BLaER1 (cell line): ENCODE data around the gene PUS10.
"Not testable (repeated sequence)": the region's sequence is repeated elsewhere in the genome, so short reads cannot be mapped to it uniquely, and the experiment has no call there.

Experiments used
- H3K27ac ChIP-seq: shearing (Covaris generic); formaldehyde crosslinking; 2 replicates; pipeline ENCODE4 v1.8.1; 2022
- H3K27me3 ChIP-seq: shearing (Covaris generic); formaldehyde crosslinking; 2 replicates; pipeline ENCODE4 v1.8.1; 2022
- H3K36me3 ChIP-seq: shearing (Covaris generic); formaldehyde crosslinking; 2 replicates; pipeline ENCODE4 v1.8.1; 2022
- H3K4me1 ChIP-seq: shearing (Covaris generic); formaldehyde crosslinking; 2 replicates; pipeline ENCODE4 v1.8.1; 2022
- H3K4me2 ChIP-seq: shearing (Covaris generic); formaldehyde crosslinking; 2 replicates; pipeline ENCODE4 v1.8.1; 2022
- H3K4me3 ChIP-seq: shearing (Covaris generic); formaldehyde crosslinking; 2 replicates; pipeline ENCODE4 v1.8.1; 2022
- H3K9ac ChIP-seq: shearing (Covaris generic); formaldehyde crosslinking; 2 replicates; pipeline ENCODE4 v1.8.1; 2022
- H3K9me3 ChIP-seq: shearing (Covaris generic); formaldehyde crosslinking; 2 replicates; pipeline ENCODE4 v1.8.1; 2022
- H4K20me1 ChIP-seq: shearing (Covaris generic); formaldehyde crosslinking; 2 replicates; pipeline ENCODE4 v1.8.1; 2022
- Cebpa-rat ChIP-seq: shearing (Covaris generic); IDR thresholded peaks from 2 replicates; pipeline ENCODE4 v1.8.1; 2022

The PUS10 gene

GRCh38 chr2:61029533-61029932 lies 11.5 kb upstream of the PUS10 start:
- no peak for TF ChIP-seq Cebpa-rat
- H3K27me3 ChIP-seq = no peaks in the 10 kb centered on the region
- H3K4me2 ChIP-seq = no peak overlapping the region
- peaks cover 80% of the 10 kb centered on the region for H3K36me3 ChIP-seq
- H4K20me1 ChIP-seq = peaks cover 65% of the 10 kb centered on the region
- H3K27ac ChIP-seq = no peak overlapping the region
- H3K9me3 ChIP-seq = peaks cover 12% of the 10 kb centered on the region
- H3K9ac ChIP-seq = no peak overlapping the region
- no peak overlapping the region for H3K4me3 ChIP-seq
- no peaks in the 10 kb centered on the region for H3K4me1 ChIP-seq

- Histone ChIP-seq H3K9ac (no peak overlapping the region), H3K4me2 (no peak overlapping the region), H3K4me3 (no peak overlapping the region), H4K20me1 (peaks cover 94% of the 10 kb centered on the region), H3K9me3 (peaks cover 18% of the 10 kb centered on the region), H3K36me3 (peaks cover 65% of the 10 kb centered on the region), H3K27me3 (no peaks in the 10 kb centered on the region), H3K4me1 (peaks cover 14% of the 10 kb centered on the region), H3K27ac (no peak overlapping the region)
- 0 out of 2 replicates have a peak, but pooled peaks have one; percentile 38 for TF ChIP-seq Cebpa-rat
Measured at GRCh38 chr2:61023670-61024069, 5.6 kb upstream of the PUS10 start.

GRCh38 chr2:61021228-61021660 lies 3.2 kb upstream of the PUS10 start:
- Histone ChIP-seq H4K20me1 (peaks cover 79% of the 10 kb centered on the region), H3K4me3 (no peak overlapping the region), H3K27me3 (no peaks in the 10 kb centered on the region), H3K27ac (no peak overlapping the region), H3K4me1 (peaks cover 19% of the 10 kb centered on the region), H3K9ac (no peak overlapping the region), H3K9me3 (peaks cover 18% of the 10 kb centered on the region), H3K36me3 (peaks cover 48% of the 10 kb centered on the region), H3K4me2 (no peak overlapping the region)
- TF ChIP-seq Cebpa-rat = no peak

GRCh38 chr2:61018798-61019197 lies 743 bp upstream of the PUS10 start:
- H3K27me3 ChIP-seq = no peaks in the 10 kb centered on the region
- H3K4me3 ChIP-seq = peak overlapping the region; percentile 82
- peaks cover 31% of the 10 kb centered on the region for H3K4me1 ChIP-seq
- no peak for TF ChIP-seq Cebpa-rat
- H3K4me2 ChIP-seq = peak overlapping the region; percentile 89
- H3K9me3 ChIP-seq = peaks cover 18% of the 10 kb centered on the region
- H3K9ac ChIP-seq = peak overlapping the region; percentile 92
- peaks cover 30% of the 10 kb centered on the region for H3K36me3 ChIP-seq
- peak overlapping the region; percentile 94; the same call in 1 of the 2 replicates for H3K27ac ChIP-seq
- H4K20me1 ChIP-seq = peaks cover 56% of the 10 kb centered on the region

GRCh38 chr2:61018318-61018755 lies 282 bp upstream of the PUS10 start:
- Histone ChIP-seq H3K27ac (peak overlapping the region; percentile 94), H4K20me1 (peaks cover 52% of the 10 kb centered on the region)

GRCh38 chr2:61017003-61017555 lies 976 bp downstream of the PUS10 start:
- peak overlapping the region; percentile 82 for H3K4me3 ChIP-seq
- H3K9me3 ChIP-seq = peaks cover 14% of the 10 kb centered on the region
- TF ChIP-seq Cebpa-rat = no peak
- peak overlapping the region; percentile 94 for H3K27ac ChIP-seq
- peak overlapping the region; percentile 92 for H3K9ac ChIP-seq
- peaks cover 15% of the 10 kb centered on the region for H3K36me3 ChIP-seq
- no peaks in the 10 kb centered on the region for H3K27me3 ChIP-seq
- H4K20me1 ChIP-seq = peaks cover 39% of the 10 kb centered on the region
- peaks cover 31% of the 10 kb centered on the region for H3K4me1 ChIP-seq
- peak overlapping the region; percentile 89 for H3K4me2 ChIP-seq

More at GRCh38 chr2:61018318-61018755, 282 bp upstream of the PUS10 start:
- peak overlapping the region; percentile 92 for H3K9ac ChIP-seq
- no peaks in the 10 kb centered on the region for H3K27me3 ChIP-seq
- peak overlapping the region; percentile 82 for H3K4me3 ChIP-seq
- H3K4me1 ChIP-seq = peaks cover 31% of the 10 kb centered on the region
- TF ChIP-seq Cebpa-rat = no peak
- peaks cover 18% of the 10 kb centered on the region for H3K9me3 ChIP-seq
- H3K4me2 ChIP-seq = peak overlapping the region; percentile 89
- peaks cover 27% of the 10 kb centered on the region for H3K36me3 ChIP-seq

- Histone ChIP-seq H3K27ac (peak overlapping the region; percentile 94), H3K4me1 (peaks cover 31% of the 10 kb centered on the region), H4K20me1 (peaks cover 35% of the 10 kb centered on the region), H3K36me3 (peaks cover 10% of the 10 kb centered on the region), H3K9ac (peak overlapping the region; percentile 92), H3K9me3 (peaks cover 8% of the 10 kb centered on the region), H3K4me2 (peak overlapping the region; percentile 89), H3K4me3 (peak overlapping the region; percentile 82), H3K27me3 (no peaks in the 10 kb centered on the region)
- TF ChIP-seq Cebpa-rat = no peak
Measured at GRCh38 chr2:61016392-61017002, 1.6 kb downstream of the PUS10 start.

GRCh38 chr2:61015976-61016375 lies 2.1 kb downstream of the PUS10 start:
- Histone ChIP-seq H3K4me2 (peak overlapping the region; percentile 89), H4K20me1 (peaks cover 30% of the 10 kb centered on the region), H3K4me3 (peak overlapping the region; percentile 82), H3K9ac (no peak overlapping the region), H3K27ac (no peak overlapping the region), H3K27me3 (no peaks in the 10 kb centered on the region), H3K36me3 (peaks cover 4% of the 10 kb centered on the region), H3K4me1 (peaks cover 31% of the 10 kb centered on the region), H3K9me3 (peaks cover 3% of the 10 kb centered on the region; the same call in 1 of the 2 replicates)
- TF ChIP-seq Cebpa-rat = no peak

- H4K20me1 ChIP-seq = peaks cover 19% of the 10 kb centered on the region
- H3K27me3 ChIP-seq = no peaks in the 10 kb centered on the region
- 0 out of 2 replicates have a peak, but pooled peaks cover 5% of the 10 kb centered on the region for H3K36me3 ChIP-seq
- H3K9ac ChIP-seq = no peak overlapping the region
- TF ChIP-seq Cebpa-rat = no peak
- H3K9me3 ChIP-seq = no peaks in the 10 kb centered on the region
- H3K27ac ChIP-seq = no peak overlapping the region
- H3K4me2 ChIP-seq = no peak overlapping the region
- no peak overlapping the region for H3K4me3 ChIP-seq
- H3K4me1 ChIP-seq = peaks cover 28% of the 10 kb centered on the region
Measured at GRCh38 chr2:61014763-61015162, 3.3 kb downstream of the PUS10 start.

GRCh38 chr2:61013382-61013781 lies 4.7 kb downstream of the PUS10 start:
- H3K9me3 ChIP-seq = no peaks in the 10 kb centered on the region
- H3K4me1 ChIP-seq = peaks cover 16% of the 10 kb centered on the region
- 0 out of 2 replicates have a peak, but pooled peaks cover 6% of the 10 kb centered on the region for H4K20me1 ChIP-seq
- no peaks in the 10 kb centered on the region for H3K27me3 ChIP-seq
- H3K4me2 ChIP-seq = no peak overlapping the region
- H3K9ac ChIP-seq = no peak overlapping the region
- H3K27ac ChIP-seq = no peak overlapping the region
- peaks cover 8% of the 10 kb centered on the region; the same call in 1 of the 2 replicates for H3K36me3 ChIP-seq
- H3K4me3 ChIP-seq = no peak overlapping the region
- no peak for TF ChIP-seq Cebpa-rat

GRCh38 chr2:61012303-61012702 lies 5.8 kb downstream of the PUS10 start:
- H3K27me3 ChIP-seq, H4K20me1 ChIP-seq, H3K9ac ChIP-seq, H3K4me2 ChIP-seq, H3K27ac ChIP-seq, H3K9me3 ChIP-seq, H3K4me3 ChIP-seq: not testable (repeated sequence)
- peaks cover 18% of the 10 kb centered on the region for H3K36me3 ChIP-seq
- peaks cover 16% of the 10 kb centered on the region for H3K4me1 ChIP-seq
